SU-DHL-6 (cell line): ENCODE data around the gene DMP1.

Experiments used
- H2AFZ ChIP-seq: fragments of 200-600 bp; sonication (generic); 2 replicates; pipeline ENCODE4 v1.6.1; 2014; ENCODE audit warnings: low read depth, mild to moderate bottlenecking, moderate library complexity, mixed read lengths, antibody characterized with exemption, low read length; ENCODE audit not compliant: severe bottlenecking
- H3F3A ChIP-seq: fragments of 200-600 bp; shearing (Covaris generic); 2 replicates; pipeline ENCODE4 v1.6.0; 2016; ENCODE audit warnings: antibody characterized with exemption, mild to moderate bottlenecking; ENCODE audit not compliant: insufficient read depth
- H3K27ac ChIP-seq: fragments of 200-600 bp; sonication (generic); 2 replicates; pipeline ENCODE4 v1.5.1; 2016; ENCODE audit warnings: low read depth, mild to moderate bottlenecking, low read length, moderate library complexity, mixed read lengths
- H3K27me3 ChIP-seq: fragments of 200-600 bp; sonication (generic), shearing (Covaris generic); 2 replicates; pipeline ENCODE4 v1.6.0; 2014; ENCODE audit warnings: mild to moderate bottlenecking, low read length
- H3K36me3 ChIP-seq: fragments of 200-600 bp; sonication (generic); 2 replicates; pipeline ENCODE4 v1.6.1; 2014; ENCODE audit warnings: mild to moderate bottlenecking, low read length, mixed read lengths
- H3K4me2 ChIP-seq: fragments of 300-600, 200-600 bp; shearing (Covaris generic), sonication (generic); 2 replicates; pipeline ENCODE4 v1.6.0; 2014; ENCODE audit warnings: low read length, low read depth, mild to moderate bottlenecking; ENCODE audit not compliant: poor library complexity, severe bottlenecking
- H3K4me3 ChIP-seq: fragments of 200-600 bp; sonication (generic); 2 replicates; pipeline ENCODE4 v1.5.1; 2014; ENCODE audit warnings: antibody characterized with exemption, low read length, mild to moderate bottlenecking, mixed read lengths; ENCODE audit not compliant: insufficient read depth, poor library complexity, severe bottlenecking
- H3K79me2 ChIP-seq: fragments of 200-600 bp; sonication (generic); 2 replicates; pipeline ENCODE4 v1.6.1; 2014; ENCODE audit warnings: mild to moderate bottlenecking, low read length, moderate library complexity; ENCODE audit not compliant: insufficient read depth
- H3K9ac ChIP-seq: fragments of 200-600 bp; sonication (generic); 2 replicates; pipeline ENCODE4 v1.7.0; 2014; ENCODE audit warnings: mild to moderate bottlenecking, low read length
- H3K9me2 ChIP-seq: fragments of 200-600 bp; sonication (generic); replicated peaks from 2 replicates; pipeline ENCODE4 v1.6.1; 2014; ENCODE audit warnings: low read length; ENCODE audit not compliant: insufficient read depth
- H3K9me3 ChIP-seq: fragments of 200-600 bp; sonication (generic); 2 replicates; pipeline ENCODE4 v1.6.1; 2014; ENCODE audit warnings: low read length, mixed read lengths; ENCODE audit not compliant: insufficient read depth
- H4K20me1 ChIP-seq: fragments of 200-600 bp; sonication (generic); 2 replicates; pipeline ENCODE4 v1.6.1; 2014; ENCODE audit warnings: low read depth, mild to moderate bottlenecking, antibody characterized with exemption, low read length, moderate library complexity, mixed read lengths
- CTCF ChIP-seq: fragments of 200-600 bp; sonication (generic); IDR thresholded peaks from one replicate; pipeline ENCODE4 v1.5.1; 2017; ENCODE audit warnings: antibody characterized with exemption, mild to moderate bottlenecking, low read length, moderate library complexity; ENCODE audit not compliant: insufficient read depth, poor library complexity, severe bottlenecking
- EZH2phosphoT487 ChIP-seq: fragments of 200-600 bp; sonication (generic), shearing (Covaris generic); conservative IDR thresholded peaks from 2 replicates; pipeline ENCODE4 v1.6.1; 2018; ENCODE audit warnings: mild to moderate bottlenecking, antibody characterized with exemption, low read length, moderate library complexity, mixed read lengths

Gene DMP1

GRCh38 chr4:87632469-87632868 is 17.6 kb upstream of the DMP1 start:
- no peaks in the 10 kb centered on the region for H4K20me1 ChIP-seq
- no peaks in the 10 kb centered on the region for H3F3A ChIP-seq
- H3K9me3 ChIP-seq = no peaks in the 10 kb centered on the region
- H3K36me3 ChIP-seq = no peaks in the 10 kb centered on the region
- no peak overlapping the region for H3K27ac ChIP-seq
- H3K9me2 ChIP-seq = no peaks in the 10 kb centered on the region
- H3K9ac ChIP-seq = no peak overlapping the region
- TF ChIP-seq CTCF (no peak), EZH2phosphoT487 (no peak)
- no peak overlapping the region for H2AFZ ChIP-seq
- H3K79me2 ChIP-seq = no peaks in the 10 kb centered on the region
- H3K27me3 ChIP-seq = no peaks in the 10 kb centered on the region
- no peak overlapping the region for H3K4me2 ChIP-seq
- H3K4me3 ChIP-seq = no peak overlapping the region

- Histone ChIP-seq H3K9me2 (no peaks in the 10 kb centered on the region), H3K36me3 (no peaks in the 10 kb centered on the region), H3K4me2 (no peak overlapping the region), H3K27ac (no peak overlapping the region), H3K4me3 (no peak overlapping the region), H3K9ac (no peak overlapping the region), H2AFZ (no peak overlapping the region), H4K20me1 (no peaks in the 10 kb centered on the region), H3F3A (no peaks in the 10 kb centered on the region), H3K9me3 (no peaks in the 10 kb centered on the region), H3K79me2 (no peaks in the 10 kb centered on the region), H3K27me3 (no peaks in the 10 kb centered on the region)
- no peak for TF ChIP-seq EZH2phosphoT487
- TF ChIP-seq CTCF = no peak
Measured at GRCh38 chr4:87633243-87633642, 16.8 kb upstream of the DMP1 start.

GRCh38 chr4:87644286-87644685 is 5.8 kb upstream of the DMP1 start:
- H3K36me3 ChIP-seq = no peaks in the 10 kb centered on the region
- TF ChIP-seq EZH2phosphoT487 (no peak), CTCF (no peak)

More at GRCh38 chr4:87644286-87644685, 5.8 kb upstream of the DMP1 start:
- Histone ChIP-seq H4K20me1 (no peaks in the 10 kb centered on the region), H3K27ac (no peak overlapping the region), H3K4me3 (no peak overlapping the region), H2AFZ (no peak overlapping the region), H3K4me2 (no peak overlapping the region), H3K79me2 (no peaks in the 10 kb centered on the region), H3K9me2 (no peaks in the 10 kb centered on the region), H3K27me3 (no peaks in the 10 kb centered on the region), H3F3A (no peaks in the 10 kb centered on the region), H3K9me3 (no peaks in the 10 kb centered on the region), H3K9ac (no peak overlapping the region)
